Erythroblast (primary cell): ENCODE data around the gene SCAP.

Experiments
- GATA1 ChIP-seq: IDR thresholded peaks from 2 replicates; pipeline ENCODE4 v1.6.1; 2011; ENCODE audit warnings: low read depth, mild to moderate bottlenecking, control low read depth, low read length, moderate library complexity
- POLR2A ChIP-seq: IDR thresholded peaks from 2 replicates; pipeline ENCODE4 v1.6.1; 2011; ENCODE audit warnings: mild to moderate bottlenecking, low read length

- TF ChIP-seq POLR2A = no peak
- TF ChIP-seq GATA1 = no peak
Observed at GRCh38 chr3:47436180-47436579, 39.6 kb downstream of the SCAP start.
